HL-60 (cell line): ENCODE measurements around the gene AOPEP.

ENCODE experiments used
- DNase-seq, 2 experiments: peaks; one replicate each; pipeline ENCODE4 v3.0.0-alpha.2; 2010 to 2020; ENCODE audit warnings: low read depth in 1 of 2, low spot score in 1 of 2
- H3K27ac ChIP-seq: fragments of 250-450 bp; sonication (Bioruptor Pico); replicated peaks from 2 replicates; pipeline ENCODE4 v1.5.1; 2020; ENCODE audit warnings: mild to moderate bottlenecking, moderate library complexity
- H3K27me3 ChIP-seq: fragments of 250-450 bp; sonication (Bioruptor Pico); 2 replicates; pipeline ENCODE4 v1.5.1; 2021; ENCODE audit warnings: mild to moderate bottlenecking, moderate library complexity; ENCODE audit not compliant: insufficient read depth, poor library complexity, severe bottlenecking
- H3K4me3 ChIP-seq: replicated peaks from 2 replicates; pipeline ENCODE4 v1.5.1; 2011; ENCODE audit warnings: mild to moderate bottlenecking, control low read depth, low read length; ENCODE audit not compliant: insufficient read depth
- CTCF ChIP-seq: IDR thresholded peaks from one replicate; pipeline ENCODE4 v1.5.1; 2011; ENCODE audit warnings: low read length, control low read depth, inconsistent platforms; ENCODE audit not compliant: insufficient read depth
- GABPA ChIP-seq: IDR thresholded peaks from 2 replicates; pipeline ENCODE4 v1.6.1; 2012; ENCODE audit warnings: low read depth
- POLR2AphosphoS5 ChIP-seq: IDR thresholded peaks from 2 replicates; pipeline ENCODE4 v1.6.1; 2012; ENCODE audit warnings: low read depth
- REST ChIP-seq: IDR thresholded peaks from 2 replicates; pipeline ENCODE4 v1.6.1; 2012; ENCODE audit warnings: low read depth; ENCODE audit not compliant: insufficient replicate concordance
- SPI1 ChIP-seq: IDR thresholded peaks from 2 replicates; pipeline ENCODE4 v1.6.1; 2012; ENCODE audit warnings: low read depth, mild to moderate bottlenecking, borderline replicate concordance

Gene AOPEP

GRCh38 chr9:94839398-94839797 is 112.9 kb downstream of the AOPEP start:
- Histone ChIP-seq H3K4me3 (no peak overlapping the region), H3K27me3 (no peaks in the 10 kb centered on the region), H3K27ac (no peak overlapping the region)
- TF ChIP-seq REST (no peak), SPI1 (no peak), GABPA (no peak)
- no peak for DNase-seq

- H3K27me3 ChIP-seq: no peaks in the 10 kb centered on the region
- H3K4me3 ChIP-seq: no peak overlapping the region
- TF ChIP-seq GABPA (no peak), POLR2AphosphoS5 (no peak), SPI1 (no peak), CTCF (no peak), REST (no peak)
- DNase-seq: no peak
- no peak overlapping the region for H3K27ac ChIP-seq
Measured at GRCh38 chr9:94840738-94841137, 114.2 kb downstream of the AOPEP start.

- Histone ChIP-seq H3K4me3 (no peak overlapping the region), H3K27ac (no peak overlapping the region), H3K27me3 (no peaks in the 10 kb centered on the region)
- TF ChIP-seq POLR2AphosphoS5: no peak
- TF ChIP-seq CTCF: no peak
- TF ChIP-seq REST: no peak
- TF ChIP-seq GABPA: no peak
- TF ChIP-seq SPI1: no peak
- no peak for DNase-seq
Measured at GRCh38 chr9:94843134-94843533, 116.6 kb downstream of the AOPEP start.

GRCh38 chr9:94846739-94847138 is 120.2 kb downstream of the AOPEP start:
- Histone ChIP-seq H3K27ac (no peak overlapping the region), H3K4me3 (no peak overlapping the region), H3K27me3 (no peaks in the 10 kb centered on the region)
- TF ChIP-seq CTCF (no peak), REST (no peak), GABPA (no peak), SPI1 (no peak), POLR2AphosphoS5 (no peak)
- DNase-seq: no peak
